Choroid plexus epithelial cell (primary cell): ENCODE data around the gene DENND2A.

Source experiments
- DNase-seq: peaks from one replicate; pipeline ENCODE4 v3.0.0-alpha.2; 2010; ENCODE audit warnings: low read depth
- H3K4me3 ChIP-seq: 2 replicates; pipeline ENCODE4 v1.5.1; 2011; ENCODE audit warnings: low read depth, mild to moderate bottlenecking, control low read depth, low read length, moderate library complexity
- CTCF ChIP-seq: conservative IDR thresholded peaks from 2 replicates; pipeline ENCODE4 v1.5.1; 2011; ENCODE audit warnings: low read depth, mild to moderate bottlenecking, control low read depth, inconsistent platforms, low read length, moderate library complexity

The DENND2A gene

GRCh38 chr7:140639366-140640053, 1.1 kb downstream of the DENND2A start:
- H3K4me3 ChIP-seq: peak overlapping the region; percentile 72
- DNase-seq: peak; percentile 85
- no peak for TF ChIP-seq CTCF

GRCh38 chr7:140638173-140638791, 2.3 kb downstream of the DENND2A start:
- TF ChIP-seq CTCF: peak; percentile 63
- peak; percentile 86 for DNase-seq
- H3K4me3 ChIP-seq: peak overlapping the region; percentile 18

GRCh38 chr7:140637400-140637799, 3.2 kb downstream of the DENND2A start:
- TF ChIP-seq CTCF: no peak
- H3K4me3 ChIP-seq: no peak overlapping the region
- no peak for DNase-seq

GRCh38 chr7:140635816-140636215, 4.8 kb downstream of the DENND2A start:
- TF ChIP-seq CTCF: no peak
- no peak for DNase-seq
- H3K4me3 ChIP-seq: no peak overlapping the region

- DNase-seq: no peak
- no peak for TF ChIP-seq CTCF
- H3K4me3 ChIP-seq: no peak overlapping the region
These were observed 5.3 kb downstream of the DENND2A start for GRCh38 chr7:140635345-140635744.

GRCh38 chr7:140631602-140632001, 9.0 kb downstream of the DENND2A start:
- no peak for DNase-seq
- no peak for TF ChIP-seq CTCF
- H3K4me3 ChIP-seq: no peak overlapping the region

GRCh38 chr7:140631021-140631420, 9.6 kb downstream of the DENND2A start:
- H3K4me3 ChIP-seq: no peak overlapping the region
- no peak for TF ChIP-seq CTCF
- no peak for DNase-seq
